COLO668 (cell line): ENCODE data around the gene KHDC1.
"Not testable (repeated sequence)": the region's sequence is repeated elsewhere in the genome, so short reads cannot be mapped to it uniquely, and the experiment has no call there.

Source experiments
- DNase-seq: peaks from one replicate; lab custom pipeline; 2025; ENCODE audit not compliant: unreplicated experiment; lab: John Stamatoyannopoulos, UW

KHDC1 gene

GRCh38 chr6:73252703-73253102, 10.3 kb downstream of the KHDC1 start:
- no peak for DNase-seq

GRCh38 chr6:73250016-73250415, 13.0 kb downstream of the KHDC1 start:
- DNase-seq, result no peak

- DNase-seq, result no peak
Observed at GRCh38 chr6:73248192-73248903, 14.6 kb downstream of the KHDC1 start.

GRCh38 chr6:73242001-73242400, 21.0 kb downstream of the KHDC1 start:
- DNase-seq, result no peak

GRCh38 chr6:73240730-73241129, 22.3 kb downstream of the KHDC1 start:
- DNase-seq, result no peak

- no peak for DNase-seq
Observed at GRCh38 chr6:73236144-73236750, 26.7 kb downstream of the KHDC1 start.

GRCh38 chr6:73234733-73235132, 28.3 kb downstream of the KHDC1 start:
- no peak for DNase-seq

- not testable (repeated sequence) for DNase-seq
Observed at GRCh38 chr6:73233971-73234370, 29.0 kb downstream of the KHDC1 start.

- DNase-seq, result no peak
Observed at GRCh38 chr6:73233048-73233447, 29.9 kb downstream of the KHDC1 start.

GRCh38 chr6:73231986-73232391, 31.0 kb downstream of the KHDC1 start:
- no peak for DNase-seq

- DNase-seq, result no peak
Observed at GRCh38 chr6:73227606-73228255, 35.3 kb downstream of the KHDC1 start.

- DNase-seq, result no peak
Observed at GRCh38 chr6:73225396-73225795, 37.6 kb downstream of the KHDC1 start, which contains the start of gene KHDC1L. TSS of gene KHDC1L (minus strand) at chr6:73225496. CDS start at chr6:73225408, 88 bp downstream.

- DNase-seq, result no peak
Observed at GRCh38 chr6:73216859-73217258, 46.1 kb downstream of the KHDC1 start.

GRCh38 chr6:73209117-73209516, 53.9 kb downstream of the KHDC1 start:
- DNase-seq, result no peak

- no peak for DNase-seq
Observed at GRCh38 chr6:73207221-73207837, 55.7 kb downstream of the KHDC1 start.

GRCh38 chr6:73204252-73204651, 58.7 kb downstream of the KHDC1 start:
- DNase-seq, result no peak

- DNase-seq, result no peak
Observed at GRCh38 chr6:73203098-73203497, 59.9 kb downstream of the KHDC1 start.

GRCh38 chr6:73200735-73201134, 62.3 kb downstream of the KHDC1 start:
- no peak for DNase-seq

- no peak for DNase-seq
Observed at GRCh38 chr6:73200247-73200646, 62.7 kb downstream of the KHDC1 start.

- DNase-seq, result no peak
Observed at GRCh38 chr6:73194744-73195143, 68.3 kb downstream of the KHDC1 start.

- not testable (repeated sequence) for DNase-seq
Observed at GRCh38 chr6:73193302-73193701, 69.7 kb downstream of the KHDC1 start.
